Measurements from ENCODE around the gene YJU2. TPM values are rescaled to one million over a fixed set of nuclear protein-coding genes. Genes with fewer than 3 reads are reported as not detected.

YJU2 gene
- total and polyA plus RNA-seq, 2 of the 8 experiments (the other 6 are each of a cell fraction or from before 2014, with no cell fraction given), result 26.8 to 27.7 TPM

DNA sequence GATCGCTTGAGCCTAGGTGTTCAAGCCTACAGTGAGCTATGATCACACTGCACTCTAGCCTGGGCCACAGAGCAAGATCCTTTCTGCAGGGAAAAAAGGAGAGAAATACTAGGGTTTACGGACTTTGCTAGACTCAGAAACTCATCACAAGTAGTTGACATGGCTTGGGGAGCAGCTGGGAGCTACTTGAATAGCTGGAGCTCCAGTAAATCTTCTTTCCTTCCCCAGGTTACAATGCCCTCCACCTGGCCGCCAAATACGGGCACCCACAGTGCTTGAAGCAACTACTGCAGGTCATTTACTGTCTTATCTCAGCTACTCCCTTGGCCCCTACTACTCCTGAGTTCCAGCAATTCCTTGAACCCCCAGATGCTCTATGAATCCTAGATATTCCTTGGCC is 45.1 kb upstream of the YJU2 start:
- Histone ChIP-seq H3K79me2 (ENCODE audit: control insufficient read depth in 1 of 2, insufficient read depth in 2 of 2, low read length in 2 of 2) (no peaks in the 10 kb centered on the region), H3K18ac (ENCODE audit: extremely low read depth, low read length) (no peak overlapping the region), H2AFZ (ENCODE audit: low read length) (no peak overlapping the region), H3K23me2 (ENCODE audit: low read depth, low read length) (peaks cover 4% of the 10 kb centered on the region), H2BK20ac (ENCODE audit: low read length) (no peak overlapping the region), H3K4ac (replicated peaks; ENCODE audit: insufficient read length, low read depth, low read length) (no peak overlapping the region), H3K27me3 (replicated peaks in 1 of 4; ENCODE audit: control insufficient read depth in 3 of 4, extremely low read depth in 1 of 4, insufficient read depth in 3 of 4, low read length in 3 of 4) (peaks cover 0 to 7% (median 3%) of the 10 kb centered on the region in 4 experiments; a peak in 2 of 7 replicates), H2BK5ac (ENCODE audit: low read depth, low read length) (no peak overlapping the region), H3K14ac (ENCODE audit: insufficient read length) (no peak overlapping the region), H3K9me3 (ENCODE audit: insufficient read depth in 2 of 2, low read depth in 1 of 2, low read length in 1 of 2) (no peaks in the 10 kb centered on the region), H3K9ac (replicated peaks in 1 of 4; ENCODE audit: extremely low read depth in 1 of 4, low read depth in 3 of 4, low read length in 3 of 4) (no peak overlapping the region), H3K36me3 (ENCODE audit: control insufficient read depth in 2 of 4, insufficient read depth in 4 of 4, low read length in 3 of 4) (no peaks in the 10 kb centered on the region), H3K4me1 (replicated peaks in 1 of 4; ENCODE audit: control insufficient read depth in 3 of 4, insufficient read depth in 4 of 4, low read length in 3 of 4) (no peaks in the 10 kb centered on the region; a peak in 2 of 7 replicates), H3K56ac (replicated peaks; ENCODE audit: insufficient read length, low read depth, low read length) (no peak overlapping the region), H3K23ac (ENCODE audit: insufficient read length) (no peak overlapping the region), H2BK120ac (replicated peaks; ENCODE audit: low read depth, low read length) (no peak overlapping the region), H2BK15ac (ENCODE audit: low read length) (no peak overlapping the region), H2BK12ac (ENCODE audit: low read depth, low read length) (no peak overlapping the region), H2AK5ac (ENCODE audit: low read depth, low read length) (no peak overlapping the region), H3K27ac (ENCODE audit: low read depth, low read length) (no peak overlapping the region), H3K4me2 (ENCODE audit: insufficient read depth in 1 of 2, low read depth in 2 of 2, low read length in 2 of 2) (no peak overlapping the region), H3K4me3 (ENCODE audit: extremely low read depth in 1 of 4, insufficient read depth in 2 of 4, low read depth in 3 of 4, low read length in 4 of 4) (no peak overlapping the region), H4K91ac (replicated peaks; ENCODE audit: insufficient read length, low read length) (no peak overlapping the region), H4K5ac (ENCODE audit: insufficient read length, low read depth, low read length) (no peak overlapping the region), H4K8ac (ENCODE audit: extremely low read depth, insufficient read depth, low read length) (no peak overlapping the region), H3K79me1 (ENCODE audit: low read depth, low read length) (no peaks in the 10 kb centered on the region), H4K20me1 (replicated peaks in 1 of 2; ENCODE audit: control insufficient read depth in 1 of 2, insufficient read depth in 2 of 2, low read length in 2 of 2) (no peaks in the 10 kb centered on the region)
- 95% methylated on average over 4 of the region's 4 CpGs; no CpG with 5 or more reads in 1 of the 2 experiments for WGBS, 2 experiments (ENCODE audit: extremely low coverage in 1 of 2, insufficient coverage in 1 of 2, insufficient read length in 1 of 2, insufficient replicate concordance in 2 of 2, low coverage in 1 of 2, low lambda C conversion rate in 2 of 2, missing lambda C conversion rate in 1 of 2)
- FAIRE-seq (no peak), DNase-seq (ENCODE audit: low read depth in 1 of 2, low spot score in 2 of 2) (no peak)
- ChIA-PET POLR2A (ENCODE audit: partially characterized antibody) (interaction anchor here (0.6 to 1.6 kb wide), 3 partner anchors 9 to 216 kb away, joined by 3 to 7 read pairs (median 5); partner anchors contain the start of gene EEF2), CTCF (ENCODE audit: partially characterized antibody) (interaction anchor here (0.7 to 8.5 kb wide), 15 partner anchors 9 to 209 kb away, joined by 3 to 91 read pairs (median 4); no protein-coding TSS in a partner anchor)
- TF ChIP-seq CBX5 (IDR thresholded peaks at IDR 0.05; ENCODE audit: low read depth, low read length) (no peak), BACH1 (IDR thresholded peaks at IDR 0.05; ENCODE audit: low read length) (no peak), CHD2 (IDR thresholded peaks at IDR 0.05; ENCODE audit: low read length) (no peak), MAFK (IDR thresholded peaks at IDR 0.05; ENCODE audit: low read depth, low read length) (no peak), KDM4A (IDR thresholded peaks at IDR 0.05; ENCODE audit: low read depth, low read length, severe bottlenecking) (no peak), TAF7 (optimal IDR thresholded peaks at IDR 0.05; ENCODE audit: borderline replicate concordance, low read depth, low read length) (no peak), RNF2 (IDR thresholded peaks at IDR 0.05; ENCODE audit: borderline replicate concordance, low read depth, low read length, missing control alignments, poor library complexity, severe bottlenecking) (no peak), SIN3A (conservative IDR thresholded peaks at IDR 0.05 in 1 of 2, IDR thresholded peaks at IDR 0.05 in 1 of 2; ENCODE audit: low read depth in 1 of 2, low read length in 2 of 2) (no peak), CEBPB (IDR thresholded peaks at IDR 0.05; ENCODE audit: low read depth, low read length) (no peak), MAX (IDR thresholded peaks at IDR 0.05) (no peak)
- TF ChIP-seq, protein P1, sequence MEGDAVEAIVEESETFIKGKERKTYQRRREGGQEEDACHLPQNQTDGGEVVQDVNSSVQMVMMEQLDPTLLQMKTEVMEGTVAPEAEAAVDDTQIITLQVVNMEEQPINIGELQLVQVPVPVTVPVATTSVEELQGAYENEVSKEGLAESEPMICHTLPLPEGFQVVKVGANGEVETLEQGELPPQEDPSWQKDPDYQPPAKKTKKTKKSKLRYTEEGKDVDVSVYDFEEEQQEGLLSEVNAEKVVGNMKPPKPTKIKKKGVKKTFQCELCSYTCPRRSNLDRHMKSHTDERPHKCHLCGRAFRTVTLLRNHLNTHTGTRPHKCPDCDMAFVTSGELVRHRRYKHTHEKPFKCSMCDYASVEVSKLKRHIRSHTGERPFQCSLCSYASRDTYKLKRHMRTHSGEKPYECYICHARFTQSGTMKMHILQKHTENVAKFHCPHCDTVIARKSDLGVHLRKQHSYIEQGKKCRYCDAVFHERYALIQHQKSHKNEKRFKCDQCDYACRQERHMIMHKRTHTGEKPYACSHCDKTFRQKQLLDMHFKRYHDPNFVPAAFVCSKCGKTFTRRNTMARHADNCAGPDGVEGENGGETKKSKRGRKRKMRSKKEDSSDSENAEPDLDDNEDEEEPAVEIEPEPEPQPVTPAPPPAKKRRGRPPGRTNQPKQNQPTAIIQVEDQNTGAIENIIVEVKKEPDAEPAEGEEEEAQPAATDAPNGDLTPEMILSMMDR (IDR thresholded peaks at IDR 0.05; ENCODE audit: control extremely low read depth in 1 of 3, insufficient read depth in 1 of 3, low read depth in 1 of 3, low read length in 3 of 3), result no peak
